Thoracic aorta (tissue), 2 donors: ENCODE measurements around the gene APH1B. TPM values are rescaled to one million over a fixed set of nuclear protein-coding genes. Genes with fewer than 3 reads are reported as not detected.

Experiments used
- ATAC-seq: fragments of 150-250 bp; one replicate; pipeline ENCODE4 v1.8.0; 2017; ENCODE audit warnings: low read depth; ENCODE audit not compliant: insufficient number of reproducible peaks, low FRiP score
- DNase-seq: peaks from one replicate; pipeline ENCODE4 v3.0.0-alpha.2; 2020; ENCODE audit warnings: low spot score
- H3K27ac ChIP-seq, 2 donors: fragments of 200-600 bp; sonication (generic); 1 replicate in 1 of 2; 2 replicates in 1 of 2; pipeline ENCODE4 v1.5.1; 2016; ENCODE audit warnings: mild to moderate bottlenecking in 2 of 2, moderate library complexity in 2 of 2
- H3K27me3 ChIP-seq: fragments of 200-600 bp; sonication (generic); replicated peaks from 2 replicates; pipeline ENCODE4 v1.6.0; 2016; ENCODE audit warnings: mild to moderate bottlenecking; ENCODE audit not compliant: insufficient read depth
- H3K36me3 ChIP-seq: fragments of 200-600 bp; sonication (generic); one replicate; pipeline ENCODE4 v1.5.1; 2016
- H3K4me1 ChIP-seq, 2 donors: fragments of 200-600 bp; sonication (generic); 1 replicate in 1 of 2; 2 replicates in 1 of 2; pipeline versions ENCODE4 v1.5.1 to v1.6.0; 2016; ENCODE audit warnings: low read depth in 2 of 2, mild to moderate bottlenecking in 1 of 2; ENCODE audit not compliant: control insufficient read depth in 1 of 2
- H3K4me3 ChIP-seq: fragments of 200-600 bp; sonication (generic); 2 replicates; pipeline ENCODE4 v1.5.1; 2016; ENCODE audit warnings: mild to moderate bottlenecking
- H3K9me3 ChIP-seq: fragments of 200-600 bp; sonication (generic); 2 replicates; pipeline ENCODE4 v1.5.1; 2016
- CTCF ChIP-seq: fragments of 200-600 bp; sonication (generic); IDR thresholded peaks from one replicate; pipeline ENCODE4 v1.5.1; 2019; ENCODE audit warnings: antibody characterized with exemption
- total RNA-seq, 2 donors: library from RNA; depleted of rRNA; stranded (reverse); fragments of >200 nt; gene quantifications; one replicate each; pipeline versions ENCODE4 v1.1.0 to v1.2.3, GENCODE V29; 2016

Gene APH1B
- total RNA-seq, 2 donors from 2014 or later, result 16.2 to 22.2 TPM

GRCh38 chr15:63238796-63239195 lies 38.6 kb upstream of the APH1B start:
- no peaks in the 10 kb centered on the region for H3K36me3 ChIP-seq
- H3K4me3 ChIP-seq, result no peak overlapping the region
- no peak for DNase-seq
- H3K27ac ChIP-seq, result no peak overlapping the region
- no peaks in the 10 kb centered on the region for H3K27me3 ChIP-seq
- TF ChIP-seq CTCF, result no peak
- no peaks in the 10 kb centered on the region for H3K9me3 ChIP-seq
- no peak for ATAC-seq
- peaks cover 33 to 46% of the 10 kb centered on the region in 2 donors for H3K4me1 ChIP-seq

- Histone ChIP-seq H3K4me1 (peaks cover 26 to 46% of the 10 kb centered on the region in 2 donors), H3K9me3 (no peaks in the 10 kb centered on the region), H3K27me3 (no peaks in the 10 kb centered on the region), H3K4me3 (no peak overlapping the region), H3K27ac (no peak overlapping the region), H3K36me3 (no peaks in the 10 kb centered on the region)
- DNase-seq (no peak), ATAC-seq (no peak)
- no peak for TF ChIP-seq CTCF
Measured at GRCh38 chr15:63240109-63240508, 37.3 kb upstream of the APH1B start.

GRCh38 chr15:63241316-63241715 lies 36.1 kb upstream of the APH1B start:
- peaks cover 21 to 42% of the 10 kb centered on the region in 2 donors for H3K4me1 ChIP-seq
- ATAC-seq, result no peak

GRCh38 chr15:63243101-63243500 lies 34.3 kb upstream of the APH1B start:
- no peak overlapping the region for H3K4me3 ChIP-seq
- H3K27me3 ChIP-seq, result no peaks in the 10 kb centered on the region
- ATAC-seq (no peak), DNase-seq (no peak)
- TF ChIP-seq CTCF, result no peak
- no peaks in the 10 kb centered on the region for H3K9me3 ChIP-seq
- H3K27ac ChIP-seq, result peak overlapping the region; percentile 15 to 47
- H3K36me3 ChIP-seq, result no peaks in the 10 kb centered on the region
- H3K4me1 ChIP-seq, result peaks cover 30 to 53% of the 10 kb centered on the region in 2 donors

More at GRCh38 chr15:63241316-63241715, 36.1 kb upstream of the APH1B start:
- DNase-seq, result no peak
- Histone ChIP-seq H3K9me3 (no peaks in the 10 kb centered on the region), H3K4me3 (no peak overlapping the region), H3K27ac (no peak overlapping the region), H3K36me3 (no peaks in the 10 kb centered on the region), H3K27me3 (no peaks in the 10 kb centered on the region)
- TF ChIP-seq CTCF, result no peak

GRCh38 chr15:63243776-63244175 lies 33.6 kb upstream of the APH1B start:
- no peak for DNase-seq
- H3K27ac ChIP-seq, result peak overlapping the region in 1 of 2 donors; percentile 47

More at GRCh38 chr15:63243776-63244175, 33.6 kb upstream of the APH1B start:
- H3K9me3 ChIP-seq, result no peaks in the 10 kb centered on the region
- H3K36me3 ChIP-seq, result no peaks in the 10 kb centered on the region
- no peak overlapping the region for H3K4me3 ChIP-seq
- no peak for TF ChIP-seq CTCF
- H3K27me3 ChIP-seq, result no peaks in the 10 kb centered on the region
- ATAC-seq, result no peak
- peaks cover 24 to 48% of the 10 kb centered on the region in 2 donors for H3K4me1 ChIP-seq
